ENCODE data around the gene KRTAP10-1.

Gene KRTAP10-1

DNA sequence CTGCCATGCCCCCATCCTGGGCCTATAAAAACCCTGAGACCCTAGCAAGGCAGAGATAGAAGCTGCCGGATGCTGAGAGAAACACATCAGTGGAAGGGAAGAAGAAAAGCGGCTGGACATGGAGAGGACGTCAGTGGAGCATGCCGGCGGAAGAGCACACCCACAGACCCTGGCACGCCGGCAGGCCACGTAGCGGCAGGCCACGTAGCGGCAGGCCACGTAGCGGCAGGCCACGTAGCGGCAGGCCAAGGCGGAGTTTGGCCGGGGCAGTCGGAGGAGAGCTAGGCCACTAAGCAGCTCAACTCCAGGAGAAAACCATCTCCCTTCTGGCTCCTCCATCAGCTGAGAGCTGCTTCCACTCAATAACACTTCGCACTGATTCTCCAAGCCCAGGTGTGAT, 49.6 kb downstream of the KRTAP10-1 start:
- no peaks in the 10 kb centered on the region for H3K4me1 ChIP-seq (ENCODE audit: control insufficient read depth in 1 of 2, insufficient read depth in 2 of 2, low read length in 2 of 2)

DNA sequence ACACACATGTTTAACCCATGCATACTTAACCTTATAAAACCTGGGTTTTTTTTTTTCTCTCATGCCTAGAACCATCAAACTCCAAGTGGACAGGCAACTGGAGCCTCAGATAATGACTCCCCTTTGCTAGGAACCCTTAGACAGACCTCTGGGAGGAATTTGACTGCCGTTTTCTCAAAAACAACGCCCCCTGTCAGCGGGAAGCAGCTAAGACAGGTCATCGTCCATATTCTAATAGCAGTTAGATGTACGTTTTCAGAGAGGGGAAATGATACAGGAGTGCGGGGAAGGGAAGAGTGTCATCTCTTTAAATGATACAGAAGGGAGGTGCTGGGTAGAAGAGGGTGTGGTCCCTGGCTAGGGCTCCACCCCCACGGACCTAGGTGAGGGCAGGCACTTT, 50.0 kb downstream of the KRTAP10-1 start:
- no CpG with 5 or more reads among the region's 7 CpGs for WGBS (ENCODE audit: extremely low coverage, insufficient coverage, insufficient read length)
- H3K4ac ChIP-seq (ENCODE audit: low read depth, low read length), result no peak overlapping the region
- H3K9ac ChIP-seq (ENCODE audit: low read length), result no peak overlapping the region
- H3K27ac ChIP-seq (ENCODE audit: low read depth, low read length), result no peak overlapping the region
- no peaks in the 10 kb centered on the region for H3K4me1 ChIP-seq (ENCODE audit: control insufficient read depth in 1 of 2, insufficient read depth in 2 of 2, low read length in 2 of 2)
- no peak overlapping the region for H2BK5ac ChIP-seq (ENCODE audit: low read depth, low read length, poor library complexity)
- H3K4me3 ChIP-seq (ENCODE audit: low read depth, low read length), result no peak overlapping the region
- no peak overlapping the region for H3K23ac ChIP-seq (ENCODE audit: low read length)
- no peak for DNase-seq
- H2BK12ac ChIP-seq (ENCODE audit: low read length), result no peak overlapping the region
- H3K79me2 ChIP-seq (ENCODE audit: control insufficient read depth, insufficient read depth, low read length, poor library complexity), result no peaks in the 10 kb centered on the region
- H3K4me2 ChIP-seq (ENCODE audit: low read length), result no peak overlapping the region
- H3K14ac ChIP-seq (ENCODE audit: low read length), result no peak overlapping the region
- H2AFZ ChIP-seq (ENCODE audit: insufficient read depth, low read length, poor library complexity), result no peak overlapping the region
- no peak overlapping the region for H4K8ac ChIP-seq (ENCODE audit: low read depth, low read length)
- H3K79me1 ChIP-seq (ENCODE audit: low read length), result no peaks in the 10 kb centered on the region
- H3K9me3 ChIP-seq (ENCODE audit: insufficient read depth, low read depth, low read length), result peaks cover 23% of the 10 kb centered on the region
- no peaks in the 10 kb centered on the region for H3K36me3 ChIP-seq (ENCODE audit: control insufficient read depth in 1 of 2, insufficient read depth in 2 of 2, low read length in 2 of 2)
- H2BK120ac ChIP-seq (ENCODE audit: insufficient read depth, low read length, poor library complexity), result no peak overlapping the region
- no peak overlapping the region for H4K91ac ChIP-seq (ENCODE audit: low read depth, low read length)
- H4K12ac ChIP-seq (ENCODE audit: low read depth, low read length), result no peak overlapping the region
- no peak overlapping the region for H2AK5ac ChIP-seq (ENCODE audit: low read length)
- no peaks in the 10 kb centered on the region for H3K27me3 ChIP-seq (ENCODE audit: insufficient read depth, low read length)
- no peak overlapping the region for H3K18ac ChIP-seq (ENCODE audit: low read length)

More for the DNA sequence above, 49.6 kb downstream of the KRTAP10-1 start:
- no peak overlapping the region for H3K4me2 ChIP-seq (ENCODE audit: low read length)
- no peak overlapping the region for H2AK5ac ChIP-seq (ENCODE audit: low read length)
- no peak overlapping the region for H3K4me3 ChIP-seq (ENCODE audit: low read depth, low read length)
- H3K36me3 ChIP-seq (ENCODE audit: control insufficient read depth in 1 of 2, insufficient read depth in 2 of 2, low read length in 2 of 2), result no peaks in the 10 kb centered on the region
- H4K91ac ChIP-seq (ENCODE audit: low read depth, low read length), result no peak overlapping the region
- H3K23ac ChIP-seq (ENCODE audit: low read length), result no peak overlapping the region
- no CpG with 5 or more reads among the region's 19 CpGs for WGBS (ENCODE audit: extremely low coverage, insufficient coverage, insufficient read length)
- DNase-seq, result no peak
- H3K9me3 ChIP-seq (ENCODE audit: insufficient read depth, low read depth, low read length), result peaks cover 23% of the 10 kb centered on the region
- H4K12ac ChIP-seq (ENCODE audit: low read depth, low read length), result no peak overlapping the region
- H3K18ac ChIP-seq (ENCODE audit: low read length), result no peak overlapping the region
- H3K4ac ChIP-seq (ENCODE audit: low read depth, low read length), result no peak overlapping the region
- no peak overlapping the region for H3K14ac ChIP-seq (ENCODE audit: low read length)
- H2BK12ac ChIP-seq (ENCODE audit: low read length), result no peak overlapping the region
- H3K79me2 ChIP-seq (ENCODE audit: control insufficient read depth, insufficient read depth, low read length, poor library complexity), result no peaks in the 10 kb centered on the region
- H3K9ac ChIP-seq (ENCODE audit: low read length), result no peak overlapping the region
- no peaks in the 10 kb centered on the region for H3K79me1 ChIP-seq (ENCODE audit: low read length)
- no peak overlapping the region for H2BK120ac ChIP-seq (ENCODE audit: insufficient read depth, low read length, poor library complexity)
- H3K27me3 ChIP-seq (ENCODE audit: insufficient read depth, low read length), result no peaks in the 10 kb centered on the region
- no peak overlapping the region for H4K8ac ChIP-seq (ENCODE audit: low read depth, low read length)
- H3K27ac ChIP-seq (ENCODE audit: low read depth, low read length), result no peak overlapping the region
- H2AFZ ChIP-seq (ENCODE audit: insufficient read depth, low read length, poor library complexity), result no peak overlapping the region
- no peak overlapping the region for H2BK5ac ChIP-seq (ENCODE audit: low read depth, low read length, poor library complexity)
